ENCODE results near the gene ARID1B.

ARID1B gene

DNA sequence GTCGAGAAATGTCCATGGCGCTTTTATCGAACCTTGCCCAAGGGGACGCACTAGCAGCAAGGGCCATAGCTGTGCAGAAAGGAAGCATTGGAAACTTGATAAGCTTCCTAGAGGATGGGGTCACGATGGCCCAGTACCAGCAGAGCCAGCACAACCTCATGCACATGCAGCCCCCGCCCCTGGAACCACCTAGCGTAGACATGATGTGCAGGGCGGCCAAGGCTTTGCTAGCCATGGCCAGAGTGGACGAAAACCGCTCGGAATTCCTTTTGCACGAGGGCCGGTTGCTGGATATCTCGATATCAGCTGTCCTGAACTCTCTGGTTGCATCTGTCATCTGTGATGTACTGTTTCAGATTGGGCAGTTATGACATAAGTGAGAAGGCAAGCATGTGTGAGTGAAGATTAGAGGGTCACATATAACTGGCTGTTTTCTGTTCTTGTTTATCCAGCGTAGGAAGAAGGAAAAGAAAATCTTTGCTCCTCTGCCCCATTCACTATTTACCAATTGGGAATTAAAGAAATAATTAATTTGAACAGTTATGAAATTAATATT, 430.4 kb downstream of the ARID1B start:
- Histone ChIP-seq H3K27me3 (ENCODE audit: control insufficient read depth, insufficient read depth, low read length) (no peaks in the 10 kb centered on the region), H3K4me1 (ENCODE audit: control insufficient read depth, insufficient read depth, low read length) (no peaks in the 10 kb centered on the region), H3K36me3 (ENCODE audit: control insufficient read depth, insufficient read depth, low read length) (peaks cover 52% of the 10 kb centered on the region), H3K27ac (ENCODE audit: low read depth, low read length) (no peak overlapping the region), H3K4me3 (ENCODE audit: low read depth, low read length) (no peak overlapping the region), H3K9me3 (ENCODE audit: control insufficient read depth, insufficient read depth, low read length) (no peaks in the 10 kb centered on the region), H3K9ac (ENCODE audit: low read depth, low read length) (no peak overlapping the region)

- Histone ChIP-seq H3K36me3 (ENCODE audit: control insufficient read depth, insufficient read depth, low read length) (peaks cover 31% of the 10 kb centered on the region), H3K9me3 (ENCODE audit: control insufficient read depth, insufficient read depth, low read length) (no peaks in the 10 kb centered on the region), H3K27ac (ENCODE audit: low read depth, low read length) (no peak overlapping the region), H3K4me1 (ENCODE audit: control insufficient read depth, insufficient read depth, low read length) (no peaks in the 10 kb centered on the region), H3K4me3 (ENCODE audit: low read depth, low read length) (no peak overlapping the region), H3K27me3 (ENCODE audit: control insufficient read depth, insufficient read depth, low read length) (no peaks in the 10 kb centered on the region), H3K9ac (ENCODE audit: low read depth, low read length) (no peak overlapping the region)
Measured at GRCh38 chr6:157209865-157210530, 432.8 kb downstream of the ARID1B start.

DNA sequence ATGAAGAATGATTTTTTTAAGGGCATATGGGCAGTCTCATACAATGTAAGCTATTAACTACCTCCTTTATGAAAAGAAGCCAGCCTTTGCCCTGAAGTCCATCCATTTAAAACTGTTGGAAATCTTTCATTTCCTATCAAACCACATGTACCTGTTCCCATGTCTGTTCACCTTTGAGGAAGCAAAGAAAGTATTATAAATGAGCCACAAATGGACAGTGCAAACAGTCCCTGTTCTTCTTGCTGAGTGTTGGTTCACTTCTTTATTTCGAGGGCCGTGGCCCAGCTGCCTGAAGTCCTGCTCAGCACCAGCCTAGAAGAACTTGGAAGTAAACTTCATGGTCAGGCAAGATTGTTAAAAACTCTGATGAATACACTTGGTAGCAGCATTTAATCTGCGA, 433.8 kb downstream of the ARID1B start:
- Histone ChIP-seq H3K4me1 (ENCODE audit: control insufficient read depth, insufficient read depth, low read length) (no peaks in the 10 kb centered on the region), H3K36me3 (ENCODE audit: control insufficient read depth, insufficient read depth, low read length) (peaks cover 27% of the 10 kb centered on the region), H3K4me3 (ENCODE audit: low read depth, low read length) (no peak overlapping the region), H3K9ac (ENCODE audit: low read depth, low read length) (no peak overlapping the region), H3K27me3 (ENCODE audit: control insufficient read depth, insufficient read depth, low read length) (no peaks in the 10 kb centered on the region), H3K27ac (ENCODE audit: low read depth, low read length) (no peak overlapping the region), H3K9me3 (ENCODE audit: control insufficient read depth, insufficient read depth, low read length) (no peaks in the 10 kb centered on the region)

DNA sequence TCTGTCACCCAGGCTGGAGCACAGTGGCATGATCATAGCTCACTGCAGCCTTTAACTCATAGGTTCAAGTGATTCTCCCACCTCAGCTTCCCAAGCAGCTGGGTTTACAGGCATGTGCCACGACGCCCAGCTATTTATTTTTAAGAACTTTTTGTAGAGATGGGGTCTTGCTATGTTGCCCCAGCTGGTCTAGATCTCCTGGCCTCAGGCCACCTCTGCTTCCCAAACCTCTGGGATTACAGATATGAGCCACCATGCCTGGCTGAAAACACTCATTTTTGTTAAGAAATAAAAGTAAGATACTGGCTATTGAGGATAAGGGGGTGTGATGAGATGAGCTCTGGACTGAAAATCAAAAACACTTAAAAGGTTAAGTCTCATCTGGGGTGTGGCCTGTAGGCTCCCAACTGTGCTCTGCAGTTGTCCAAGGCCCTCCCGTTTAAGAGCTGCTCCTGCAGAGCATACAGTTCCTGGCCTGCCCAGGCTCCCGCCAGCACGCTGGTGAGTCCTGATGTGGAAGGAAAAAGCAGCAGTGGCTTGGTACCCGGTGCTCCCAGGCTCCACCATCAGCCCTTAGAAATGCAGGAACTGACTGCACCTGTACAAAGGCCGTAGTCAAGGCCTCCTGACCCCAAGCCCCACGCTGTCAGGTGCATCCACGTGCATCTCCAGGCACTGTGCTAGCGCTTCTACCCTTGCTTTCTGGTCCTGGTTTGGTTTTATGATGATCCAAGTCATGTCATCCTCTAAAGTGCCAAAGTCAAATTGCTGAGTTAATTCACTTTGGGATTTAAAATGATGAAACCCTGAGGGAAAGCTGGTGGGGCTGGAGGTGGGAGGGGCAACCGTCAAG, 434.7 kb downstream of the ARID1B start:
- H3K9me3 ChIP-seq (ENCODE audit: control insufficient read depth, insufficient read depth, low read length), result no peaks in the 10 kb centered on the region
- no peak overlapping the region for H3K4me3 ChIP-seq (ENCODE audit: low read depth, low read length)
- H3K9ac ChIP-seq (ENCODE audit: low read depth, low read length), result no peak overlapping the region
- no peaks in the 10 kb centered on the region for H3K27me3 ChIP-seq (ENCODE audit: control insufficient read depth, insufficient read depth, low read length)
- H3K36me3 ChIP-seq (ENCODE audit: control insufficient read depth, insufficient read depth, low read length), result peaks cover 18% of the 10 kb centered on the region
- H3K4me1 ChIP-seq (ENCODE audit: control insufficient read depth, insufficient read depth, low read length), result no peaks in the 10 kb centered on the region
- H3K27ac ChIP-seq (ENCODE audit: low read depth, low read length), result no peak overlapping the region

DNA sequence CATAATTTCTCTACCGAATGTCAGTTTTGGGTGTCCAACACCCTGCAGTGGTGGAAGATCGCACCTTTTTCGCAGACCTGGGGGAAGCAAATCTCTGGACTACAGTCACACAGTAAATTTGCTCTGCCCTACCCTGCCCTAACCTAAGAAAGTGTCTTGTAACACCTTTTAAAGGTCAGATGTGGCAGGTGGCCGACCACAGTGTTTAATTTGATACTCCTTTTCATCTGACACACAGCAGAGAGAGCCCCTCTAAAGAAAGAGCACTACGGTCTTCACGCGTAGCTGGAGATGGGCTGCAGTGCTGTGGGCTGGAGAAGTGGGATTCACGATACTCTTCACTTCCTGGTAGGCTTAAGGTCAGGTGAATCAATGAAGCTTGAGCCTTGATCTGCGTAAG, 436.2 kb downstream of the ARID1B start:
- no peak overlapping the region for H3K4me3 ChIP-seq (ENCODE audit: low read depth, low read length)
- H3K9ac ChIP-seq (ENCODE audit: low read depth, low read length), result no peak overlapping the region
- peaks cover 2% of the 10 kb centered on the region; the same call in 1 of the 2 replicates for H3K36me3 ChIP-seq (ENCODE audit: control insufficient read depth, insufficient read depth, low read length)
- no peaks in the 10 kb centered on the region for H3K9me3 ChIP-seq (ENCODE audit: control insufficient read depth, insufficient read depth, low read length)
- H3K4me1 ChIP-seq (ENCODE audit: control insufficient read depth, insufficient read depth, low read length), result no peaks in the 10 kb centered on the region
- no peaks in the 10 kb centered on the region for H3K27me3 ChIP-seq (ENCODE audit: control insufficient read depth, insufficient read depth, low read length)
- no peak overlapping the region for H3K27ac ChIP-seq (ENCODE audit: low read depth, low read length)

DNA sequence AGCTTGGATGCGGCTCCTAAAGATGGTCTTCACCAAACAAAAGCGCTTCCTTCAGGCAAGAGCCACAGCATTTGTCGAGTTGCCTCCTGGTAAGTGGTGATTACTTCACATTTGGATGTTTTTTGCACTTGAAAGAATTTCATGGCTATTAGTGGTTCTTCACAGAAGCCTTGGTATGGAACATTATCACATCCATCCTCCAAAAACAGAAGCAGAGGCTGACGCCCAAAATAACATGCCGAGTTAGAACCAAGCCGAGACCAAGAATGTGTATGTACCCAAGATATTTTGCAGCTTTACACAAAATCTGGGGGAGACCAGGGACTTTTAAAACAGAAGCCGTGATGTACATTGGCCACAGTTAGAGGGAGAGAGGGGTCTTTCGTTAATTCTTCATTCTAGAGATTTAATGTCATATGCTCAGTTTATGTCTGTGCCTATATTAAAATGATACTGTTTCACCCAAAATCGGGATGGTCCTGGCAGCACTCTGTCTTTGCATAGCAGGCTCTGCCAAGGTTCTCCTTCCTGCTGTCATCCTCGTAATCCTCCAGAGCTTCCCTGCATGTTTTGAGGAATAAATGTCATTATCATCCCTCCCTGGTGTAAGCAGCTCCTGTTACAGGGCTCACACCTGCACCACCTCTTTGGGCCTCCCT, 436.9 kb downstream of the ARID1B start:
- Histone ChIP-seq H3K27ac (ENCODE audit: low read depth, low read length) (no peak overlapping the region), H3K27me3 (ENCODE audit: control insufficient read depth, insufficient read depth, low read length) (no peaks in the 10 kb centered on the region), H3K4me3 (ENCODE audit: low read depth, low read length) (no peak overlapping the region), H3K9me3 (ENCODE audit: control insufficient read depth, insufficient read depth, low read length) (no peaks in the 10 kb centered on the region), H3K4me1 (ENCODE audit: control insufficient read depth, insufficient read depth, low read length) (no peaks in the 10 kb centered on the region), H3K9ac (ENCODE audit: low read depth, low read length) (no peak overlapping the region), H3K36me3 (ENCODE audit: control insufficient read depth, insufficient read depth, low read length) (no peaks in the 10 kb centered on the region; the same call in 1 of the 2 replicates)

DNA sequence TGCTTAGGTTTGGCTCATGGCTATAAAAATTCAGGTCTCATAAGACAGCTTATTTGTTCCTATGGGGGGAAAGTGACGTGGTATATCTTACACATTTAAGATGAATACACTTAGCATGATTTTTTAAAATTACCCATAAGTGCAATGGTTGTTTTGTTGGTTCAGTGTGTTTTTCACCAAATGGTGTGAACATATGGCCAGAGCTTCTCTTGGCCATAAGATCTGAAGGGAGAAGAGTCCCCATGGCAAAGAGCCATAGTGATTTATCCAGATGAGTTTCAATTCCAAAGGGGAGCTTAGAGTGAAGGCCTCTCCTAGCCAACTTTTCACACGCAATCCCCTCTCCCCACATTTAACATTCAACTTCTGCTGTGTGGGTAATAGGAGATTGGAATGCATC, 438.5 kb downstream of the ARID1B start:
- Histone ChIP-seq H3K27ac (ENCODE audit: low read depth, low read length) (no peak overlapping the region), H3K4me3 (ENCODE audit: low read depth, low read length) (no peak overlapping the region)

GRCh38 chr6:157216570-157216969, 439.4 kb downstream of the ARID1B start:
- Histone ChIP-seq H3K27me3 (ENCODE audit: control insufficient read depth, insufficient read depth, low read length) (0 out of 2 replicates have a peak, but pooled peaks cover 2% of the 10 kb centered on the region), H3K27ac (ENCODE audit: low read depth, low read length) (no peak overlapping the region), H3K36me3 (ENCODE audit: control insufficient read depth, insufficient read depth, low read length) (no peaks in the 10 kb centered on the region), H3K4me3 (ENCODE audit: low read depth, low read length) (no peak overlapping the region), H3K9ac (ENCODE audit: low read depth, low read length) (no peak overlapping the region), H3K9me3 (ENCODE audit: control insufficient read depth, insufficient read depth, low read length) (no peaks in the 10 kb centered on the region), H3K4me1 (ENCODE audit: control insufficient read depth, insufficient read depth, low read length) (no peaks in the 10 kb centered on the region)

More for the DNA sequence above, 438.5 kb downstream of the ARID1B start:
- H3K27me3 ChIP-seq (ENCODE audit: control insufficient read depth, insufficient read depth, low read length), result no peaks in the 10 kb centered on the region
- H3K4me1 ChIP-seq (ENCODE audit: control insufficient read depth, insufficient read depth, low read length), result no peaks in the 10 kb centered on the region
- no peaks in the 10 kb centered on the region for H3K36me3 ChIP-seq (ENCODE audit: control insufficient read depth, insufficient read depth, low read length)
- no peaks in the 10 kb centered on the region for H3K9me3 ChIP-seq (ENCODE audit: control insufficient read depth, insufficient read depth, low read length)
- H3K9ac ChIP-seq (ENCODE audit: low read depth, low read length), result no peak overlapping the region

DNA sequence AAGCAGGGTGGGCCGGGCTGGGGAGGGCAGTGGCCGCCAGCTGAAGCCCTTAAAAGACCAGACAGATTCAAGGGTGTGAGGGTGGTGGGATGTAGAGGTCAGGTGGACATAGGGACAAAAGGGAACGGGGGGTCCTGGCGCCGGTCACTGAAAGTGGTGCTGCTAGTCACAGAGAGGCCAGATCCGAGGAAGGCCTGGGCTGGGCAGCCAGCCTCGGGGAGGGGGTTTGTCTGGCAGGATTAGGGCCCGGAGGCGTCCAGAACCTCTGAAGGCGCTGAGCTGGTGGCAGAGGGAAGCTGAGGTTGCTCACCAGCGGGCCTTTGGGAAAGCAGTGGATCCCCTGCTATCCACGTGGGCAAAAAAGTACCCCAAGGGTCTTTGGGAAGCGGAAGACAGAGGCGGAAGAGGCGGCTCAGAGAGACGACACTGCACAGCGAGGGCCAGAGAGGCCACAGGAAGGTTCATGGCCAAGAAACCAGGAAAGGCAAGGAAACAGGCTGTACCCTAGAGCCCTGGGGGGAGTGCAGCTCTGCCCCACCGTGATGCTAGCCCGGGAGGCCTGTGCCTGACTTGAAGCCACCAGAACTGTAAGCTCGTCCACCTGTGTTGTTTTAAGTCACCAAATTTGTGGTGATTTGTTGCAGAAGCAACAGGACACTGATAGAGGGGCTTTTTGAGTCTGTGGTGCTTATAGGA, 440.2 kb downstream of the ARID1B start:
- Histone ChIP-seq H3K9me3 (ENCODE audit: control insufficient read depth, insufficient read depth, low read length) (no peaks in the 10 kb centered on the region), H3K27me3 (ENCODE audit: control insufficient read depth, insufficient read depth, low read length) (peaks cover 5% of the 10 kb centered on the region; the same call in 1 of the 2 replicates), H3K27ac (ENCODE audit: low read depth, low read length) (no peak overlapping the region), H3K4me3 (ENCODE audit: low read depth, low read length) (no peak overlapping the region), H3K9ac (ENCODE audit: low read depth, low read length) (no peak overlapping the region), H3K4me1 (ENCODE audit: control insufficient read depth, insufficient read depth, low read length) (no peaks in the 10 kb centered on the region), H3K36me3 (ENCODE audit: control insufficient read depth, insufficient read depth, low read length) (no peaks in the 10 kb centered on the region)

- Histone ChIP-seq H3K9ac (ENCODE audit: low read depth, low read length) (no peak overlapping the region), H3K9me3 (ENCODE audit: control insufficient read depth, insufficient read depth, low read length) (no peaks in the 10 kb centered on the region), H3K4me1 (ENCODE audit: control insufficient read depth, insufficient read depth, low read length) (no peaks in the 10 kb centered on the region), H3K27me3 (ENCODE audit: control insufficient read depth, insufficient read depth, low read length) (peaks cover 5% of the 10 kb centered on the region; the same call in 1 of the 2 replicates), H3K36me3 (ENCODE audit: control insufficient read depth, insufficient read depth, low read length) (no peaks in the 10 kb centered on the region), H3K4me3 (ENCODE audit: low read depth, low read length) (no peak overlapping the region), H3K27ac (ENCODE audit: low read depth, low read length) (no peak overlapping the region)
Measured at GRCh38 chr6:157217894-157218370, 440.8 kb downstream of the ARID1B start.
